ENCODE measurements around the gene SPRED3. TPM values are rescaled to one million over a fixed set of nuclear protein-coding genes. Genes with fewer than 3 reads are reported as not detected.

Gene SPRED3
- total RNA-seq, 4 donors from 2014 or later = 0.14 to 3.0 (median 0.48) TPM; not detected in 1

GRCh38 chr19:38395381-38396114 lies 7.1 kb downstream of the SPRED3 start:
- in situ Hi-C loops (cut with MboI; ENCODE audit: low pct_ligation_motif_present in 1 of 4, low pct_unique_long_range_greater_than_20kb in 1 of 4, low sequenced_read_pairs in 3 of 4) = no loop called here
- peaks cover 77% of the 10 kb centered on the region for H3K27me3 ChIP-seq

DNA sequence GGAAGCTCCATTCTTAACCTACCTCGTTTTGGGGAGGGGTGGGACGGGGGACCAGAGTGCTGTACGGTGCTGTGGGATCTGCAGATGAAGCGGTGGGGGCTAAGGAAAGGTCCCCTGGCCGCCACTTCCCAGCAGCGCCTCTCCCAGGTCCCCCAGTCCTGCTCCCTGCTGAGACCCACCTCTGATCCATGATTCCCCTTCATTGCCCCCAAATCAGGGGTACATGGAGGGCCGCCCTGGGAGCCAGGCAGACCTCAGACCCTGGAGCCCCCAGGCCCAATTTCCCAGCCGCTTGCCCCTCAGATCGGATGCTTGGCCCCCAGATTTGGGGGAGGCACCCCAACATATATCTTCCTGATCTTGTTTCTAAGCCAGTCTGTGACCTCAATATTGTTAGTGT lies 10.6 kb downstream of the SPRED3 start:
- H3K4me1 ChIP-seq = peaks cover 0 to 16% (median 6%) of the 10 kb centered on the region in 4 donors
- H3K4me3 ChIP-seq = no peak overlapping the region
- no peaks in the 10 kb centered on the region for H3K9me3 ChIP-seq
- in situ Hi-C loops (cut with MboI; ENCODE audit: low pct_ligation_motif_present in 1 of 4, low pct_unique_long_range_greater_than_20kb in 1 of 4, low sequenced_read_pairs in 3 of 4) (no loop called here), intact Hi-C loops (cut with DNase I; ENCODE audit: low total_unique reads) (no loop called here)
- H3K36me3 ChIP-seq = no peaks in the 10 kb centered on the region
- H3K27ac ChIP-seq = no peak overlapping the region
- WGBS, 2 donors (ENCODE audit: low coverage in 1 of 2) = 62% methylated on average over 8 of the region's 9 CpGs; no CpG with 5 or more reads in 1 of the 2 donors
- TF ChIP-seq CTCF (IDR thresholded peaks at IDR 0.05) (no peak), POLR2AphosphoS5 (IDR thresholded peaks at IDR 0.05) (no peak), POLR2A (IDR thresholded peaks at IDR 0.05) (no peak), EP300 (IDR thresholded peaks at IDR 0.05; ENCODE audit: low read depth) (no peak)
- peaks cover 76% of the 10 kb centered on the region for H3K27me3 ChIP-seq
- DNase-seq = no peak

More at GRCh38 chr19:38395381-38396114, 7.1 kb downstream of the SPRED3 start:
- 28% methylated on average over 47 of the region's 86 CpGs; no CpG with 5 or more reads in 1 of the 2 donors for WGBS, 2 donors (ENCODE audit: low coverage in 1 of 2)
- no peak for TF ChIP-seq EP300 (IDR thresholded peaks at IDR 0.05; ENCODE audit: low read depth)
- TF ChIP-seq POLR2A (IDR thresholded peaks at IDR 0.05) = no peak
- no peak for TF ChIP-seq POLR2AphosphoS5 (IDR thresholded peaks at IDR 0.05)
- no peak for TF ChIP-seq CTCF (IDR thresholded peaks at IDR 0.05)
- no peaks in the 10 kb centered on the region for H3K9me3 ChIP-seq
- no peaks in the 10 kb centered on the region for H3K36me3 ChIP-seq
- H3K27ac ChIP-seq = no peak overlapping the region
- DNase-seq = no peak
- intact Hi-C loops (cut with DNase I; ENCODE audit: low total_unique reads) = no loop called here
- peak overlapping the region in 2 of 4 donors; percentile 17 to 35 for H3K4me3 ChIP-seq
- peaks cover 0 to 5% (median 2%) of the 10 kb centered on the region in 4 donors for H3K4me1 ChIP-seq

DNA sequence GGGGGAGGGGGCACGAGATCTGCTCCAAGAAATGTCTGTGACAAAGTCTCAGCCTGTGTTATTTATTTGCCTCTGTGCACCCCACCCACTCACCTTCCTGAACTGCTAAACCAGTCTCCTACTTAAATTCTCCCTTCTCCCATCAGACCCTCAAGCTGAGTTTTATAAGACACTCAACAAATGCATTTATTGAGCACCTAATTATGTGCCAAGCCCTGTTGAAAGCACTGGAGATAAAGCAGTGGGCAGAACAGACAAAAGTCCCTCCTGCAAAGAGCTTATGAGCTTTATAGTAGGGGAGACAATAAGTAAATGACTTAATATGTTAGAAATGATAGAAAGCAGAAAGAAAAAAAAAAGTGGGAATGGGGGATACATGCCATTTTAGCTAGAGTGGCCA lies 11.0 kb downstream of the SPRED3 start:
- Histone ChIP-seq H3K27ac (no peak overlapping the region), H3K36me3 (no peaks in the 10 kb centered on the region), H3K27me3 (peaks cover 72% of the 10 kb centered on the region), H3K4me3 (no peak overlapping the region), H3K9me3 (no peaks in the 10 kb centered on the region), H3K4me1 (peaks cover 0 to 19% (median 8%) of the 10 kb centered on the region in 4 donors)
- TF ChIP-seq CTCF (IDR thresholded peaks at IDR 0.05) (no peak), POLR2AphosphoS5 (IDR thresholded peaks at IDR 0.05) (no peak)
- in situ Hi-C loops (cut with MboI; ENCODE audit: low pct_ligation_motif_present in 1 of 4, low pct_unique_long_range_greater_than_20kb in 1 of 4, low sequenced_read_pairs in 3 of 4) (no loop called here), intact Hi-C loops (cut with DNase I; ENCODE audit: low total_unique reads) (no loop called here)
- no peak for DNase-seq
- WGBS, 2 donors (ENCODE audit: low coverage in 1 of 2) = 42 to 100% methylated on average over 1 of the region's 1 CpG

DNA sequence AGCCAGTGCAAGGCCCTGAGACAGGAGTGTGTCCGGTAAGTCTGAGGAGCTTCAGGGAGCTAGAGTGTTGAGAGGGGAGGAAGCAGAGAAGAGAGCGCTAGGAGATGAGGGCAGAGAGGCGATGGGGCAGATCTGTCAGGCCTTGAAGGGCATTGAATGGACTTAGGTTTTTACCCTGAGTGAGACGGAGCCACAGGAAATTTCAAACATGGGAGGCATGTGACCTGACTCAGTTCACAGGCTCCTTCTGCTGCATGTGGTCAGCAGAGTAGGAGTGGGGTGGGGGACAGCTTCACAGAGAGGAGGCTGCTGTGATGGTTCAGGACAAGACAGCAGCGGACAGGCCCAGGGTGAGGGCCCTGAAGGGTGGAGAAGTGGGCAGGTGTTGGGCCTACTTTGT lies 11.9 kb downstream of the SPRED3 start:
- no peak for TF ChIP-seq EP300 (IDR thresholded peaks at IDR 0.05; ENCODE audit: low read depth)
- no peak for TF ChIP-seq POLR2A (IDR thresholded peaks at IDR 0.05)
- TF ChIP-seq POLR2AphosphoS5 (IDR thresholded peaks at IDR 0.05) = no peak
- WGBS, 2 donors (ENCODE audit: low coverage in 1 of 2) = 80 to 85% methylated on average over 5 of the region's 5 CpGs
- DNase-seq = no peak
- in situ Hi-C loops (cut with MboI; ENCODE audit: low pct_ligation_motif_present in 1 of 4, low pct_unique_long_range_greater_than_20kb in 1 of 4, low sequenced_read_pairs in 3 of 4) (loop anchor here in 3 of 4 donors (10.0 to 25.0 kb wide), 4 partner anchors 212 to 562 kb away; partner anchors contain the start of genes MRPS12 (in 2 of the 3), SARS2 (in 2 of the 3), EIF3K (in 1 of the 3) and MAP4K1 (in 1 of the 3)), intact Hi-C loops (cut with DNase I; ENCODE audit: low total_unique reads) (loop anchor here (10.0 kb wide), 1 partner anchor 234 kb away; no protein-coding TSS in a partner anchor)
- H3K9me3 ChIP-seq = no peaks in the 10 kb centered on the region
- no peaks in the 10 kb centered on the region for H3K36me3 ChIP-seq
- no peak overlapping the region for H3K27ac ChIP-seq
- no peak overlapping the region for H3K4me3 ChIP-seq
- H3K4me1 ChIP-seq = peaks cover 0 to 20% (median 7%) of the 10 kb centered on the region in 4 donors
- peaks cover 63% of the 10 kb centered on the region for H3K27me3 ChIP-seq

Data from transverse colon (tissue), 4 donors.